ENCODE results near the gene PLCH2. TPM values are rescaled to one million over a fixed set of nuclear protein-coding genes. Genes with fewer than 3 reads are reported as not detected.

The PLCH2 gene
- total RNA-seq, 1 experiment from 2014 or later = 7.2 TPM

DNA sequence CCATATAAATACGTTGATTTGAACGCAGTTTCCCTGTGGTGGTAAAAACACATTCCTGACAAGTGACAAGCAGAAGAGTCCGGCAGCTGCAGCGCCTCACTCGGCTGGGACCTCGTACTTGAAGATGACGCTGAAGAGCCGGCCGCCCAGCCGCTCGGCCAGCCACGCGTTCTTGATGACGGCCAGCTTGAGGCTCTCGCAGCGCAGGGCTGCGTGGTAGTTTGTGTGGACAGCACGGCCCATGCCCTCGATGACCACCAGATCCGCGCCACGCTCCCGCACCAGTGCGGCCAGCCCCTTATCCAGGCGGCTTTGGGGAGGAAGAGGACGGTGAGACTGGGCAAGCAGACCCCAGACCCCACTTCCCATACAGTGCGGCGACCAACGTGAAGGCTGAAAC is 32.7 kb downstream of the PLCH2 start:
- intact Hi-C loops (cut with micrococcal nuclease) = no loop called here
- no peak for ATAC-seq
- Histone ChIP-seq H3K9me3 (ENCODE audit: low read length) (no peaks in the 10 kb centered on the region), H3K9me2 (replicated peaks; ENCODE audit: low read length) (no peaks in the 10 kb centered on the region), H2AFZ (ENCODE audit: low read length) (no peak overlapping the region), H3K27me3 (ENCODE audit: low read length) (no peaks in the 10 kb centered on the region), H3K79me2 (ENCODE audit: low read length) (no peaks in the 10 kb centered on the region), H3F3A (ENCODE audit: low read length, unreplicated experiment) (no peaks in the 10 kb centered on the region), H3K27ac (ENCODE audit: low read length) (no peak overlapping the region), H3K4me2 (ENCODE audit: low read length) (no peak overlapping the region), H4K20me1 (ENCODE audit: low read length) (no peaks in the 10 kb centered on the region), H3K4me3 (ENCODE audit: low read length) (no peak overlapping the region), H3K9ac (ENCODE audit: low read length) (no peak overlapping the region), H3K4me1 (ENCODE audit: insufficient read depth, low read length) (no peaks in the 10 kb centered on the region), H3K36me3 (ENCODE audit: low read depth, low read length) (peaks cover 51% of the 10 kb centered on the region)
- ChIA-PET POLR2A (ENCODE audit: unreplicated experiment) (no interaction called here), CTCF (no interaction called here)
- TF ChIP-seq EZH2 (IDR thresholded peaks at IDR 0.05; ENCODE audit: low read length, unreplicated experiment) = no peak
- DNase-seq = no peak
- no TSS peak for BruUV-seq (replicated peaks)

DNA sequence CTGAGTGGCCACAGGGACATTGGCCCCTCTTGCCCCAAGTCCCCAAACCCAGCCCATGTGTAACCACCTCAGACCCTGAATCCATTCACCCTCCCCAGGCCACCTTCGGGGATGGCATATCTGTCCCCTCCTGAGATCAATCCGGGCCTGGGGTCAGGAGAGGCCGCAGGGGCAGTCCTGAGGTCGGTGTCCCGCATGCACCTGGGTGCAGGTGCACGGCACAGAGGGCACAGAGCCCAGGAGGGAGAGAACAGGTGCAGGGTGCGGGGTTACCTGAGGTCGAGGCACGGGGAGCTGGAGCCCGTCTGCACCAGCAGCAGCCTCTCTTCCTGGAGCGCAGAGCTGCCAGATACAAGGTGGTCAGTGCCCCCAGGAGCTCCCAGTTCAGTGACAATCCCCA is 33.5 kb downstream of the PLCH2 start:
- Histone ChIP-seq H3F3A (ENCODE audit: low read length, unreplicated experiment) (no peaks in the 10 kb centered on the region), H3K9me3 (ENCODE audit: low read length) (no peaks in the 10 kb centered on the region), H2AFZ (ENCODE audit: low read length) (no peak overlapping the region), H3K4me3 (ENCODE audit: low read length) (no peak overlapping the region), H4K20me1 (ENCODE audit: low read length) (no peaks in the 10 kb centered on the region), H3K9me2 (replicated peaks; ENCODE audit: low read length) (no peaks in the 10 kb centered on the region), H3K4me2 (ENCODE audit: low read length) (no peak overlapping the region), H3K4me1 (ENCODE audit: insufficient read depth, low read length) (no peaks in the 10 kb centered on the region), H3K27me3 (ENCODE audit: low read length) (no peaks in the 10 kb centered on the region), H3K36me3 (ENCODE audit: low read depth, low read length) (peaks cover 54% of the 10 kb centered on the region), H3K9ac (ENCODE audit: low read length) (no peak overlapping the region), H3K27ac (ENCODE audit: low read length) (no peak overlapping the region), H3K79me2 (ENCODE audit: low read length) (no peaks in the 10 kb centered on the region)
- no TSS peak for BruUV-seq (replicated peaks)
- DNase-seq (no peak), ATAC-seq (no peak)
- ChIA-PET POLR2A (ENCODE audit: unreplicated experiment) (no interaction called here), CTCF (no interaction called here)
- TF ChIP-seq EZH2phosphoT487 (IDR thresholded peaks at IDR 0.05; ENCODE audit: borderline replicate concordance, low read length) = no peak
- TF ChIP-seq, protein P1, sequence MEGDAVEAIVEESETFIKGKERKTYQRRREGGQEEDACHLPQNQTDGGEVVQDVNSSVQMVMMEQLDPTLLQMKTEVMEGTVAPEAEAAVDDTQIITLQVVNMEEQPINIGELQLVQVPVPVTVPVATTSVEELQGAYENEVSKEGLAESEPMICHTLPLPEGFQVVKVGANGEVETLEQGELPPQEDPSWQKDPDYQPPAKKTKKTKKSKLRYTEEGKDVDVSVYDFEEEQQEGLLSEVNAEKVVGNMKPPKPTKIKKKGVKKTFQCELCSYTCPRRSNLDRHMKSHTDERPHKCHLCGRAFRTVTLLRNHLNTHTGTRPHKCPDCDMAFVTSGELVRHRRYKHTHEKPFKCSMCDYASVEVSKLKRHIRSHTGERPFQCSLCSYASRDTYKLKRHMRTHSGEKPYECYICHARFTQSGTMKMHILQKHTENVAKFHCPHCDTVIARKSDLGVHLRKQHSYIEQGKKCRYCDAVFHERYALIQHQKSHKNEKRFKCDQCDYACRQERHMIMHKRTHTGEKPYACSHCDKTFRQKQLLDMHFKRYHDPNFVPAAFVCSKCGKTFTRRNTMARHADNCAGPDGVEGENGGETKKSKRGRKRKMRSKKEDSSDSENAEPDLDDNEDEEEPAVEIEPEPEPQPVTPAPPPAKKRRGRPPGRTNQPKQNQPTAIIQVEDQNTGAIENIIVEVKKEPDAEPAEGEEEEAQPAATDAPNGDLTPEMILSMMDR (conservative IDR thresholded peaks at IDR 0.05; ENCODE audit: low read depth, low read length) = no peak
- TF ChIP-seq EZH2 (IDR thresholded peaks at IDR 0.05; ENCODE audit: low read length, unreplicated experiment) = no peak
- intact Hi-C loops (cut with micrococcal nuclease) = no loop called here

DNA sequence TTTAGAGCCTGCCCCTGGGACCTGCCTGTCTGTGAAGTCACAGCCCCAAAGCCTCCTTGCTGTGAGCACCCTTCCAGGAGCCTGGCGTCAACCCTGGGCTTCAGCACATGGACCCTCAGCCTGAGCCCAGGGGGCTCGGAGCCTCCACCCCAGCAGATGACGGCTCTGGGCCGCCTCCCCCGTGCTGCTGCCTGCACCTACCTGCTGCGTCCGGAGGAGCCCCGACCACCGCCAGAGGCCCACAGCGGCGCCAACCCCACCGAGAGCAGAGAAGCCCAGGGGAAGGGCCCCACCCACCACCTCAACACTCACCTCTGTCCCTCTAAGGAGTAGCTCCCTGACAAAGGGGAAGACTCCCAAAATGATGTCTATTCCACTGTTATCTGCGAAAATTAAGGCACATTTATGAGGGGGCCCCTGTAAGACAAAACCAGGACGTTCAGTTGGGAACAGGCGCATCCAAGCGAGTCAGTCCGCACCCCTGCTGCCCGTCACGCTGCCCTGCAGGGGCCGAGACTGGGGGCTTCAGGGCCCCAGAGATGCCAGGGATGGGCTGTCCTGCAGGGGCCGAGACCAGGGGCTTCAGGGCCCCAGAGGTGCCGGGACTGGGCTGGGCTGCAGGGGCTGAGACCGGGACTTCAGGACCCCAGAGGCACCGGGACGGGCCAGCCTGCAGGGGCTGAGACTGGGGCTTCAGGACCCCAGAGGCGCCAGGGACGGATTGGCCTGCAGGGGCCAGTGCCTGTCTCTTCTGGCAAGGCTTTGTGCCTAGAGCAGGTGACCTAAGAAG is 34.5 kb downstream of the PLCH2 start:
- H3K4me2 ChIP-seq (ENCODE audit: low read length) = no peak overlapping the region
- TF ChIP-seq, protein P1 (conservative IDR thresholded peaks at IDR 0.05; ENCODE audit: low read depth, low read length) = no peak
- TF ChIP-seq EZH2 (IDR thresholded peaks at IDR 0.05; ENCODE audit: low read length, unreplicated experiment) = no peak
- TF ChIP-seq EZH2phosphoT487 (IDR thresholded peaks at IDR 0.05; ENCODE audit: borderline replicate concordance, low read length) = no peak
- no peaks in the 10 kb centered on the region for H3F3A ChIP-seq (ENCODE audit: low read length, unreplicated experiment)
- peaks cover 54% of the 10 kb centered on the region for H3K36me3 ChIP-seq (ENCODE audit: low read depth, low read length)
- no peaks in the 10 kb centered on the region for H3K27me3 ChIP-seq (ENCODE audit: low read length)
- H3K4me3 ChIP-seq (ENCODE audit: low read length) = no peak overlapping the region
- no peak for DNase-seq
- no peak overlapping the region for H2AFZ ChIP-seq (ENCODE audit: low read length)
- no peaks in the 10 kb centered on the region for H4K20me1 ChIP-seq (ENCODE audit: low read length)
- no peak overlapping the region for H3K9ac ChIP-seq (ENCODE audit: low read length)
- H3K27ac ChIP-seq (ENCODE audit: low read length) = no peak overlapping the region
- H3K9me3 ChIP-seq (ENCODE audit: low read length) = no peaks in the 10 kb centered on the region
- H3K79me2 ChIP-seq (ENCODE audit: low read length) = no peaks in the 10 kb centered on the region
- no peaks in the 10 kb centered on the region for H3K4me1 ChIP-seq (ENCODE audit: insufficient read depth, low read length)
- no TSS peak for BruUV-seq (replicated peaks)
- intact Hi-C loops (cut with micrococcal nuclease) = no loop called here
- ChIA-PET POLR2A (ENCODE audit: unreplicated experiment) (interaction anchor here (0.5 kb wide), 1 partner anchor 311 kb away, joined by 16 read pairs; no protein-coding TSS in a partner anchor), CTCF (no interaction called here)
- H3K9me2 ChIP-seq (replicated peaks; ENCODE audit: low read length) = no peaks in the 10 kb centered on the region
- ATAC-seq = no peak

Data from PC-3 (cell line).